H54 (cell line): Measurements from ENCODE around the gene FAM50A.

Experiments
- DNase-seq: peaks from one replicate; pipeline ENCODE4 v3.0.0; 2011; ENCODE audit warnings: low spot score, mixed read lengths; ENCODE audit not compliant: insufficient read length
- FAIRE-seq: peaks from 3 replicates; lab custom pipeline; 2011; peaks lifted over from hg19 to GRCh38; lab: Jason Lieb, UNC
- POLR2A ChIP-seq: IDR thresholded peaks from 2 replicates; pipeline ENCODE4 v1.6.1; 2011; ENCODE audit warnings: low read depth, mild to moderate bottlenecking, low read length

FAM50A gene

DNA sequence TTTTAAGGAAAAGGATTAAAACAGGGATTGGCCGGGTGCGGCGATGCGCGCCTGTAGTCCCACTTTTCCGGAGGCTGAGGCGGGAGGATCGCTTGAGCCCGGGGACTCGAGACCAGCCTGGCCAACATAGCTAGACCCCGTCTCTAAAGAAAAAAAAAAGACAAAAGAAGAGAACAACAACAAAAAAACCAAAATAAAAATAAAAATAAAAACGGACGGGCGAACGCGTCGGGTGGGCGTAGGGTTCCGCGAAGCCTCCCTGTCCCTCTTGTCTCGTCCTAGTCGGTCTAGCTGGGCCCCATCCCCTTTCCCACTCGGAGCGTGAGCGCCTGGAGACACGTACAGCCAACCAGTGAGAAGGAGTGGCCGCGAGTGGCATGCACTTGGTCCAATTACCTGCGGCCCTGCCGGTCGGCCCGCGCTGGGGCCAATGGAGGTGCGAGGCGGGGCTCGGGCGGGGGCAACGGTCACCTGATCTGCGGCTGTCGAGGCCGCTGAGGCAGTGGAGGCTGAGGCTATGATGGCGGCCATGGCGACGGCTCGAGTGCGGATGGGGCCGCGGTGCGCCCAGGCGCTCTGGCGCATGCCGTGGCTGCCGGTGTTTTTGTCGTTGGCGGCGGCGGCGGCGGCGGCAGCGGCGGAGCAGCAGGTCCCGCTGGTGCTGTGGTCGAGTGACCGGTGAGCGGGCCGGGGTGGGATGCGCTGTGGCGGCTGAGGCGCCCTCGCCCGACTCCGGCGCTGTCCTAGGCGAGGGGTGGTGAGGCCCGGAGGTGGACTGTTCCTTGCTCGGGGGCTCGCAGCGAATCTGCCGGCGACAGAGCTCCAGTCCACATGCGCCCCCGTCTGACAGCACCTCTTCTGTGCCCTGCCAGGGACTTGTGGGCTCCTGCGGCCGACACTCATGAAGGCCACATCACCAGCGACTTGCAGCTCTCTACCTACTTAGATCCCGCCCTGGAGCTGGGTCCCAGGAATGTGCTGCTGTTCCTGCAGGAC is 15.5 kb upstream of the FAM50A start, which contains the start of gene ATP6AP1:
Gene ATP6AP1, plus strand, starts transcription at position 502 of the 996 bp plus-strand sequence. Its CDS starts 16 bp downstream, at position 518.
- FAIRE-seq (no peak), DNase-seq (peak; percentile 61)
- peak; percentile 85 for TF ChIP-seq POLR2A

DNA sequence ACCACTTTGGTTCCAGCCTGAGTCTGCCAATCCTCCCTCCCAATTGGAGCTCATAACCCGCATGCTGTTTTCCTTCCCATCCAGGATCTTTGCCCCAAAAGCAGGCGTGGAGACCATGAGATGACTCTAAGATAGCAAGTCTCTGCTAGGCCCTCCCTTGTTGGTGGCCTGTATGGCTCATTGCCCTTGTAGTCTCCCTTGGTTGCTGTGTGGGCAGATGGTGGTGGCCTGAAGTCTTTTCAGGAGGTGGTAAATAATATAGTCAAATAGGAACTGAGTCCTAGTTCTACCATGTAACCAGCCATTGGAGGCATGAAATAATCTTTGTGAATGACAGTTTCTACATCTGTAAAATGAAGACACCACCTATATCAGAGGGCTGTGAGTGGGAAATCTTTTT is 14.2 kb upstream of the FAM50A start:
- DNase-seq (no peak), FAIRE-seq (no peak)
- TF ChIP-seq POLR2A = no peak

DNA sequence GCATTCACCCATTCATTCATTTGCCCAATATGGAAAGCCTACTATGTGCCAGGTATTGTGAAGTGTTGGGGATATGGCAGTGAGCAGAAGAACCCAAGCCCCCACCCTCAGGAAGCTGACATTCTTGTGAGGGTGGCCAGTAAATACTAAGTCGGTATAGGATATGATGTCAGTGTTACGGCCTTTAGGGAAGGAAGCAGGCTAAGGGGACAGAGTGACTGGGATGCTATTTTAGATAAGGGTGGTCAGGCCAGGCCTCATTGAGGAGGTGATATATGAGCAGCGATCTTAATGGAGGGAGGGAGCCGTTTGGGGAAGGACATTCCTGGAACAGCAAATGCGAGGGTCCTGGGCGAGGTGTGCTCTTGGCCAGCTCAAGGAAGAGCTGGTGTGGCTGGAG is 13.5 kb upstream of the FAM50A start:
- DNase-seq = no peak
- FAIRE-seq = no peak
- TF ChIP-seq POLR2A = no peak

DNA sequence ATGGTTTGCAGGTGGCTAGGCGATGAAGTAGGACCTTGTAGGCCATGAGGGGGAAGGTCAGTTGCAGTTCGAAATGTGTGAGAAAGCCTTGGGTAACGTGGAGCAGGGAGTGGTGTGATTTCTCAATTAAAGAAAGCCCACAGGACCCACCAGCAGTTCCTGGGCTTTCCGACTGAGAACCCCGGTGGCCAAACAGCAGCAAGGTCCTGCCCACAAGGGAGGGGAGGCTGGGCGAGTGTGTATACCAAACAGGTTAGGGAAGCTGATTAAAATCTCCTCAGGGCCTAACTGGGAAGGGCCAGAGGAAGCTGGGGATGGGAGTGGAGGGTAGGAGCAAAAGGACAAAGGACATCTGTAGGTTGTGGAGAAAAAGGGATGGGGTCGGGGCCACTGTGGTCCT is 13.0 kb upstream of the FAM50A start:
- FAIRE-seq (no peak), DNase-seq (no peak)
- no peak for TF ChIP-seq POLR2A

DNA sequence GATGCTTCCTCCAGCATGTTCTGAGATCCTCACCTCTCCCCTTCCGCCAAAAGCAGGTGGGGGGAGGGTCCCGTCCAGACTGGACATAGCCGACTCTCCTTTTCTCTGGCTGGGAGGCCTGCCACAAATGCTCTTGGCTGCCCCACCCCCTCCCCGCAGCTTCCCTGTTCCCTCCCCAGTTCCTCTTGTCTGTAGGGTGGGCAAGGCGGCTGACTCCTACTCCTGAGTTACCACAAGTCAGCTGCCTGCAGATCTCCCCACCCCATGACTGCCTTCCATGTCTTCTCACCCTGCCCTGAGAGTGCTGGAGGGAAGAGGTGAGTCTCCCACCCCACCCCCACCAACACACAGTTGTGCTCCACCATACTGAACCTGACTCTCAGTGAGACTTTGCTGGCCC is 12.6 kb upstream of the FAM50A start:
- no peak for TF ChIP-seq POLR2A
- DNase-seq = no peak
- no peak for FAIRE-seq

DNA sequence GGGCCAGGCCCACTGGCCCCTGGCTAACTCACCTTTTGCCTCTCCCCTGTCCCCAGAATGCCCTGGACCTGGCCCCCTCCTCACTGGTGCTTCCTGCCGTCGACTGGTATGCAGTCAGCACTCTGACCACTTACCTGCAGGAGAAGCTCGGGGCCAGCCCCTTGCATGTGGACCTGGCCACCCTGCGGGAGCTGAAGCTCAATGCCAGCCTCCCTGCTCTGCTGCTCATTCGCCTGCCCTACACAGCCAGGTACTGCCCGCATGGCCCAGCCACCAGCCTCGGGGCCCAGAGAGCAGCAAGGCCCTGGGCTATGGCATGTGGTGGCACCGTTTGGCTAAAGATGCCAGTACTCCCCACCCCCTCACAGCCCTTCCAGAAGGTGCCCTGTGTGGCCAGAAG is 11.7 kb upstream of the FAM50A start:
- DNase-seq (no peak), FAIRE-seq (no peak)
- TF ChIP-seq POLR2A = no peak

DNA sequence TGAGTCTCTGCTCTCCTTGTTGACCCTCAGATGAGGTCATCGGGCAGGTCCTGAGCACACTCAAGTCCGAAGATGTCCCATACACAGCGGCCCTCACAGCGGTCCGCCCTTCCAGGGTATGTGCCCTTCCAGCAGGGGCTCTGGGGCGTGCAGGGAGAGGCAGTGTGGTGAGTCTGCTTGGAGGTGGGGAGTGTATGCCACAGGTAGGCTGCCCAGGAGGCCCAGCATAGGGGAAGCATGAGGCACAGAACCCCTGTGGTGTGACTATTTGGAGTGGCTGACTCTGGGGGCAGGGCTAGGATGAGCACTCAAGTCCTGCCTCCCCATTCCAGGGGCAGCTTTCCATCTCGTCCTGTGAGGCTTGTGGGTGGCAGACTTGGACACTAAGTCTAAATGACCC is 10.3 kb upstream of the FAM50A start:
- no peak for TF ChIP-seq POLR2A
- FAIRE-seq (no peak), DNase-seq (no peak)

DNA sequence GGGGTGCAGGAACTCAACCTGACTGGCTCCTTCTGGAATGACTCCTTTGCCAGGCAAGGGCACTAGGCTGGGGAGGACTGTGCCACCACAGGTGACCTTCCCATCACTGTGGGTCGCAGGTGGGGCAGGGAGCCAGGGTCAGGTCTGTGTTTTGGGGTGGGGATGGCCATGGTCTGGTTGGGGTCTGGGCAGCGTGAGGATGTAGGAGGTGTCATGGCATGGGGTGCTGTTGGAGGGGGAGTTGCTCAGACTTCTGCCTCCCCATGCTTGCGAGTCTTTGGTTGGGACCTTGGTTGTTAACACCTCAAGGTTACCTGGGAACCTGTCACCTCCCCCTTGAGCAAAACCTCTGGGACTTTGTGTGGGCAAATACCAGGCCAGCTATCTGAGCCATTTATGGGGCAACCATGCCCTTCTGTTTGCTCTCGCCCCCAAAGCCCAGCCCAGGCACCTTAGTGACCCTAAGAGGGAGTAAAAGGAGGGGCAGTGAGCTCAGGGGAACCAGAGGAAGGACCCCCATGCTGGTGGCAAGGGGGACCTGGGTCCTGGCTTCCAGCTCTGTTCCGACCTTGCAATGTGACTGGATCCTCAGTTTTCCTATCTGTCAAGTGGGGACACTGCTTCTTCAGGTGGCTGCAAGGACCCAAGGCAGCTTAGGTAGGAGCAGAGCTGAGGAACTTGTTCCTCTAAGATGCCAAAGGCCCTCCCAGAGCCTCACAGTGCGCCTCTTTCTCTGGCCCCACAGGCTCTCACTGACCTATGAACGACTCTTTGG is 9.4 kb upstream of the FAM50A start:
- TF ChIP-seq POLR2A = no peak
- DNase-seq (no peak), FAIRE-seq (no peak)

DNA sequence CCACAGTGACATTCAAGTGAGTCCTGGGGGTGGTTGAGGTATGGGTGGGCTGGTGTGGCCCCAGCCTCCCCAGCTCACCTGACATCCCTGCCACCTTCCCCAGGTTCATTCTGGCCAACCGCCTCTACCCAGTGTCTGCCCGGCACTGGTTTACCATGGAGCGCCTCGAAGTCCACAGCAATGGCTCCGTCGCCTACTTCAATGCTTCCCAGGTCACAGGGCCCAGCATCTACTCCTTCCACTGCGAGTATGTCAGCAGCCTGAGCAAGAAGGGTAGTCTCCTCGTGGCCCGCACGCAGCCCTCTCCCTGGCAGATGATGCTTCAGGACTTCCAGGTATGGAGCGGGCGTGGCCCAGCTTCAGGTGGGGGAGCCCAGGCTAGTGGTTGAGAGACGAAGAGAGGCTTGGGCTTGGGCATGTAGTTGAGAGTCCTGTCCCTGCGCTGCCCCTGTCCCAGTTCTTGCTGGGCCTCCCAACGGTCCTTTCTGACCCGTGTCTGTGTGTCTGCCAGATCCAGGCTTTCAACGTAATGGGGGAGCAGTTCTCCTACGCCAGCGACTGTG is 8.7 kb upstream of the FAM50A start:
- FAIRE-seq = no peak
- DNase-seq = no peak
- no peak for TF ChIP-seq POLR2A

DNA sequence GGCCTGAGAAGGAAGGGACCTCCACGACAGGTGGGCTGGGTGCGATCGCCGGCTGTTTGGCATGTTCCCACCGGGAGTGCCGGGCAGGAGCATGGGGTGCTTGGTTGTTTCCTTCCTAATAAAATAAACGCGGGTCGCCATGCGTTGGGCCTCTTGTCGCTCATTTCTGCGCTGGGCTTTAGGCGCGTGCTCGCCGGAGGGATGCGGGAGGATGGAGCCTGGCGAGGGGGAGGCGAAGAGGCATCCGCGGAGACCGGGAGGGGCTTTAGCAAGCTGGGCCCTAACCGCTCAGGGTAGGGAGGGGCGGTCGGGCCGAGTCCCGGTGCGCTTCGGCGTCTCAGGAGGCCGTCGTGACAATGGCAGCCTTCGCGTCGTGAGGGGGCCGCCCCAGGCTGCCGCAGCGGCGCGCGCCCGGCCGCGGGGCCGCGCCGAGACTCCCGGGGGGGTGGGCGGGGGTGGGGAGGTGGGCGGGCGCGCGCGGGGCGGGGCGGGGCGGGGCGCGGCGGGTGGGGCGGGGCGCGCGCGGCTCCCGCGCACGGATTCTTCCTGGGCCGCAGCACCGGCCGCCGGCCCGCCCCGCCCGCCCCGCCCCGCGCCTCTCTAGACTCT is 7.5 kb upstream of the FAM50A start:
- no peak for FAIRE-seq
- no peak for TF ChIP-seq POLR2A
- DNase-seq = no peak

DNA sequence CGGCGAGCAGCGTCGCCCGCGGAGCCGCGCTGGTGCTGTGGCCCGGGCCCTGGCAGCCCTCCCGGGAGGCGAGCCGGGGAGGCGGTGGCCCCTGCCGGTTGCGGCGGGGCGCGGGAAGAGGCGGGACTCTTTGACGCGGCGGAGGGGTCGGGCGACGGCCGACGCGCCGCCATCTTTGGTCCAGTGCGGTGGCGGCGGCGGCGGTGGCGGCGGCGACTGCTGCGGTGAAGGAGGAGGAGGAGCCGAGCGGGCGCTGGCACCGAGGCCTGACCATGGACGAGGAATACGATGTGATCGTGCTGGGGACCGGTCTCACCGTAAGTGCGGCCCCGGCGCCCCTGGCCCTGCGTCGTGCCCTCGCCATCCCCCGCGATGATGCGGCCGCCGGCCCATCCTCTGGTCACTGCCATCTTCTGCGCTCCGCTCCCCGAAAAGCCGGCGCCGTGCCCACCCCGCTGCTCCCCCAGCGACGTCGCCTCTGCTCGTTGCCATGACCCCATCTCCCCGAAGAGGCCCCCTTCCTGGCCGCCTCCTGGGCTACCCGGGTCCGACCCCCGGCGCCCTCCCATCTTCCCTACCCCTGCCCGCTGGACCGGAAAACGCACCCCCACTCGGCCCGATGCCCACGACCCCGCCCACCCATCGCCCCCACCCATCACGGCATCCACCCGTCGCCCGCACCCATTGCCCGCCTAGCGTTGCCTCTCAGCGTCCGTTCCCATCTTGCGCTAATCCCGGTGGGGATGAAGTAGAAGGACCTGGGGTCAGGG is 6.8 kb upstream of the FAM50A start, which contains the start of gene GDI1:
Gene GDI1, plus strand, starts transcription at position 172 of the 770 bp plus-strand sequence. Its CDS starts 101 bp downstream, at position 273.
- peak; percentile 29 for DNase-seq
- peak; percentile 64 for TF ChIP-seq POLR2A
- no peak for FAIRE-seq

DNA sequence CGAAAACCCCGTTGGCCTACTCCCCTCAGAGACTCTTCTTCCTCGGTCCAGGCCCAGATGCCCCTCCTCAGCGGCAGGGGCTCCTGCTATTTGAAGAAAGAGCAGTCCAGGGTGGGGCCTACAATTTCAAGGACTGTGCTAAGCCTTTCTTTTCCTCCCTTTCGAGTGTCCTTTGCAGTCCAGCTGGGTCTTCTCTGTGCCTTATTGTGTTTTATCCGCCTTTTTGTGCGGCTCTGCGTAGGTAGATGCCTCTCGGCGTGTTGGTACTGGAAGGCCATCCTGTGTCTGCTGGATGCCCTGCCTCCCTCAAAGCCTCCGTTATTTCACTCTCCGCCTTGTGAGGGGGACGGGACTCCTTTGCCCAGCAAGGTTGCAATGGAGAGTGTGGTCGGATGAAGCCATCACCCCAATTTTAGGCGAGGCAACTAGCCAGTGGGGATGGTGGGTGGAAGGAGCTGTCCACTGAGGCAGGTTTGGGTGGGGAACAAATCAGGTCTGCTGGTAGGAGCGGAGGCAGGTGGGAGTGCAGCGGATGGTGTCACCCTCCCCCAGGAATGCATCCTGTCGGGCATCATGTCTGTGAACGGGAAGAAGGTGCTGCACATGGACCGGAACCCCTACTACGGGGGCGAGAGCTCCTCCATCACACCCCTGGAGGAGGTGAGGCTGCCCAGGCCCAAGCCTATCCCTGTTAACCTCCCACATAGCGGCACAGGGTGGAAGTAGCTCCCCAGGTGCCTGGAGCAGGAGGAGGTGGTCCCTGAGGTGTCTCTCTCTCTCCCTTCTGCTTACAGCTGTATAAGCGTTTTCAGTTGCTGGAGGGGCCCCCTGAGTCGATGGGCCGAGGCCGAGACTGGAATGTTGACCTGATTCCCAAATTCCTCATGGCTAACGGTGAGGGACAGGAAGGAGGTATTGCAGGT is 5.7 kb upstream of the FAM50A start:
- DNase-seq = no peak
- no peak for TF ChIP-seq POLR2A
- no peak for FAIRE-seq
